Ovary (tissue), 9 donors: ENCODE measurements around the gene ABCB6. TPM values are rescaled to one million over a fixed set of nuclear protein-coding genes. Genes with fewer than 3 reads are reported as not detected.
A peak's percentile ranks its signal among the peaks of the same experiment; 100 is the strongest.

Source experiments
- DNase-seq, 5 donors: peaks; one replicate each; pipeline ENCODE4 v3.0.0-alpha.2; 2019 to 2020
- H3K27ac ChIP-seq, 2 donors: fragments of 200-600 bp; one replicate each; pipeline versions ENCODE4 v1.5.1 to v1.8.0; 2019 to 2022
- H3K27me3 ChIP-seq: fragments of 200-600 bp; one replicate; pipeline ENCODE4 v1.8.0; 2022
- H3K36me3 ChIP-seq: fragments of 200-600 bp; sonication (generic); one replicate; pipeline ENCODE4 v1.5.1; 2019
- H3K4me1 ChIP-seq: one replicate; pipeline ENCODE4 v1.8.1; 2013; ENCODE audit warnings: mild to moderate bottlenecking, moderate library complexity; ENCODE audit not compliant: insufficient read depth
- H3K4me3 ChIP-seq: fragments of 200-600 bp; sonication (generic); one replicate; pipeline ENCODE4 v1.5.1; 2017
- H3K9me3 ChIP-seq, 2 donors: fragments of 200-600 bp in 1 of 2; sonication (generic) in 1 of 2; one replicate each; pipeline versions ENCODE4 v1.5.1 to v1.8.1; 2013 to 2019; ENCODE audit warnings: mild to moderate bottlenecking in 1 of 2, moderate library complexity in 1 of 2
- EP300 ChIP-seq: sonication (generic); formaldehyde crosslinking; IDR thresholded peaks from one replicate; pipeline ENCODE4 v1.6.1; 2017; ENCODE audit warnings: antibody characterized with exemption
- POLR2A ChIP-seq: fragments of 450-650 bp; IDR thresholded peaks from one replicate; pipeline ENCODE4 v1.6.1; 2017; ENCODE audit warnings: antibody characterized with exemption, mild to moderate bottlenecking, moderate library complexity
- WGBS, 3 donors: extraction: QIAGEN DNeasy Blood & Tissue Kit in 1 of 3; methylation state at CpG; one replicate each; pipeline versions ENCODE4 v1.1.5 to v1.1.7; 2013 to 2017; 5-methylcytosine and 5-hydroxymethylcytosine counted together
- intact Hi-C, 4 donors: fragments of 100-400 bp; cut with DNase I; formaldehyde crosslinking; loops; one replicate each; pipeline versions ENCODE4 v1.11.0 to v1.15.1; 2022 to 2023
- polyA plus RNA-seq, 2 donors: library from polyadenylated mRNA; stranded (reverse); fragments of 200-250 nt in 1 of 2; fragments of 350-450 nt in 1 of 2; fragmentation: Illumina TruSeq in 1 of 2; extraction: RNeasy Lipid Tissue Mini Kit (QIAGEN cat#74804) in 1 of 2; gene quantifications; one replicate each; pipeline ENCODE4 v1.2.3, GENCODE V29; 2013 to 2014
- total RNA-seq, 7 donors: library from RNA; depleted of rRNA in 2 of 7; stranded (reverse); fragments of >200 nt in 2 of 7; fragmentation: NEBNext Ultra II Directional in 3 of 7; extraction: Animal tissue kit (Norgen Biotek cat#: 25700) in 3 of 7; gene quantifications; one replicate each; pipeline versions ENCODE4 v1.1.0 to v1.2.4, GENCODE V29; 2016 to 2023
- TF ChIP-seq, protein P1 (sequence below), 3 donors: fragments of 450-650 bp in 2 of 3; fragments of 200-600 bp in 1 of 3; IDR thresholded peaks; one replicate each; pipeline versions ENCODE4 v1.5.1 to v1.8.0; 2016 to 2022; ENCODE audit warnings: antibody characterized with exemption in 3 of 3, mild to moderate bottlenecking in 1 of 3
- donor health status: DM: no; HTN: no; CAD: no; lungs with moderate emphysema.
- donor health status: DM: no; HTN: no; CAD: no.
- donor health status: Bipolar disorder and iron deficiency.
- donor health status: DM: yes; HTN: yes; CAD: no.
- donor health status: DM: no; HTN: no; CAD: no.
- donor health status: DM: yes; HTN: yes; CAD: no.

The ABCB6 gene
- total and polyA plus RNA-seq, 9 donors, result 12.0 to 64.5 (median 35.9) TPM

DNA sequence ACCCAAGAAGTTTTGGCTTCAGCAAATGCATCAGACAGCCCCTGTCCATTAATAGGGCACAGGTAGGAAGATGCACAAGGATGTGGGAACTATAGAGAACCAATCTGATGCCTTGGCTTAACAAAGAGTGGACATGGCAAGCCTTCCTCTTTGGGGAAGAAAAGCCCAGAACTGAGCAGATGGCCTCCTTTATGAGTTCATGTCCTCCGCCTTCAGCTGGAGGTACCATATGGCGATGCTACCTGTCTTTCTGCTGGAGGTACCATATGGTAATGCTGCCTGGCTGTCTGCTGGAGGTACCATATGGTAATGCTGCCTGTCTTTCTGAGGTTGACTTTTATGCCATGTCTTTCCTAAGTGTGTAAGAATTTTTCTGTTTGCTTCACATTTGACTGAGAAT is 34.6 kb downstream of the ABCB6 start:
- H3K27me3 ChIP-seq, result no peaks in the 10 kb centered on the region
- TF ChIP-seq POLR2A, result no peak
- no peak for TF ChIP-seq EP300
- TF ChIP-seq, protein P1, sequence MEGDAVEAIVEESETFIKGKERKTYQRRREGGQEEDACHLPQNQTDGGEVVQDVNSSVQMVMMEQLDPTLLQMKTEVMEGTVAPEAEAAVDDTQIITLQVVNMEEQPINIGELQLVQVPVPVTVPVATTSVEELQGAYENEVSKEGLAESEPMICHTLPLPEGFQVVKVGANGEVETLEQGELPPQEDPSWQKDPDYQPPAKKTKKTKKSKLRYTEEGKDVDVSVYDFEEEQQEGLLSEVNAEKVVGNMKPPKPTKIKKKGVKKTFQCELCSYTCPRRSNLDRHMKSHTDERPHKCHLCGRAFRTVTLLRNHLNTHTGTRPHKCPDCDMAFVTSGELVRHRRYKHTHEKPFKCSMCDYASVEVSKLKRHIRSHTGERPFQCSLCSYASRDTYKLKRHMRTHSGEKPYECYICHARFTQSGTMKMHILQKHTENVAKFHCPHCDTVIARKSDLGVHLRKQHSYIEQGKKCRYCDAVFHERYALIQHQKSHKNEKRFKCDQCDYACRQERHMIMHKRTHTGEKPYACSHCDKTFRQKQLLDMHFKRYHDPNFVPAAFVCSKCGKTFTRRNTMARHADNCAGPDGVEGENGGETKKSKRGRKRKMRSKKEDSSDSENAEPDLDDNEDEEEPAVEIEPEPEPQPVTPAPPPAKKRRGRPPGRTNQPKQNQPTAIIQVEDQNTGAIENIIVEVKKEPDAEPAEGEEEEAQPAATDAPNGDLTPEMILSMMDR (IDR thresholded peaks at IDR 0.05), result no peak
- H3K4me3 ChIP-seq, result no peak overlapping the region
- H3K4me1 ChIP-seq, result peaks cover 3% of the 10 kb centered on the region
- no peak overlapping the region for H3K27ac ChIP-seq
- H3K36me3 ChIP-seq, result no peaks in the 10 kb centered on the region
- whole genome bisulfite sequencing, 3 donors, result 97 to 98% (median 97%) methylated on average over 2 of the region's 2 CpGs
- H3K9me3 ChIP-seq, result no peaks in the 10 kb centered on the region
- intact Hi-C loops, result loop anchor here in 1 of 4 donors (5.0 kb wide), 1 partner anchor 33 kb away; the partner anchor contains the start of gene ABCB6
- DNase-seq, result peak in 1 of 5 donors; percentile 1

DNA sequence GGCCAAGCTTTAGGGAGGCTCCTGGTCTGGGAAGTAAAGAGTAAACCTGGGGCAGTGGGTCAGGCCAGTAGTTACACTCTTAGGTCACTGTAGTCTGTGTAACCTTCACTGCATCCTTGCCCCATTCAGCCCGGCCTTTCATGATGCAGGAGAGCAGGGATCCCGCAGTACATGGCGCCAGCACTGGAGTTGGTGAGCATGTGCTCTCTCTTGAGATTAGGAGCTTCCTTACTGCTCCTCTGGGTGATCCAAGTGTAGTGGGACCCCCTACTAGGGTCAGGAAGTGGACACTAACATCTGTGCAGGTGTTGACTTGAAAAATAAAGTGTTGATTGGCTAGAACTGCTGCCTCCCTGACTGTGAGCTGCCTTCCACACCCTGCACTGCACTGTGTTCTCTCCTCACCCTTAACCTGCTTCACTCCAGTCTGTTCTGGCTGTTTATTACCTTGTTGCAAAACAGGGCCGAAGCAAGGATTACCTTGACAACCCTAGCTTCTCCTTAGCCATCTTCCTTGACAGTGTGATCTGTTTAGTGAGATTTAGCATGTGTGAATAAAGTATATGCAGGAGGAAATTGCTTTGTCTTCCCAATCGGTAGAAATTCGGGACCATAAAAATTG is 35.5 kb downstream of the ABCB6 start:
- Histone ChIP-seq H3K4me3 (no peak overlapping the region), H3K27ac (no peak overlapping the region), H3K4me1 (peaks cover 8% of the 10 kb centered on the region), H3K27me3 (no peaks in the 10 kb centered on the region), H3K9me3 (no peaks in the 10 kb centered on the region), H3K36me3 (no peaks in the 10 kb centered on the region)
- WGBS, 3 donors, result 89 to 91% (median 90%) methylated on average over 6 of the region's 6 CpGs
- peak in 2 of 5 donors; percentile 10 to 13 for DNase-seq
- intact Hi-C loops, result loop anchor here in 1 of 4 donors (5.0 kb wide), 1 partner anchor 34 kb away; the partner anchor contains the start of gene ABCB6
- no peak for TF ChIP-seq EP300
- TF ChIP-seq, protein P1 (IDR thresholded peaks at IDR 0.05), result no peak
- TF ChIP-seq POLR2A, result no peak

DNA sequence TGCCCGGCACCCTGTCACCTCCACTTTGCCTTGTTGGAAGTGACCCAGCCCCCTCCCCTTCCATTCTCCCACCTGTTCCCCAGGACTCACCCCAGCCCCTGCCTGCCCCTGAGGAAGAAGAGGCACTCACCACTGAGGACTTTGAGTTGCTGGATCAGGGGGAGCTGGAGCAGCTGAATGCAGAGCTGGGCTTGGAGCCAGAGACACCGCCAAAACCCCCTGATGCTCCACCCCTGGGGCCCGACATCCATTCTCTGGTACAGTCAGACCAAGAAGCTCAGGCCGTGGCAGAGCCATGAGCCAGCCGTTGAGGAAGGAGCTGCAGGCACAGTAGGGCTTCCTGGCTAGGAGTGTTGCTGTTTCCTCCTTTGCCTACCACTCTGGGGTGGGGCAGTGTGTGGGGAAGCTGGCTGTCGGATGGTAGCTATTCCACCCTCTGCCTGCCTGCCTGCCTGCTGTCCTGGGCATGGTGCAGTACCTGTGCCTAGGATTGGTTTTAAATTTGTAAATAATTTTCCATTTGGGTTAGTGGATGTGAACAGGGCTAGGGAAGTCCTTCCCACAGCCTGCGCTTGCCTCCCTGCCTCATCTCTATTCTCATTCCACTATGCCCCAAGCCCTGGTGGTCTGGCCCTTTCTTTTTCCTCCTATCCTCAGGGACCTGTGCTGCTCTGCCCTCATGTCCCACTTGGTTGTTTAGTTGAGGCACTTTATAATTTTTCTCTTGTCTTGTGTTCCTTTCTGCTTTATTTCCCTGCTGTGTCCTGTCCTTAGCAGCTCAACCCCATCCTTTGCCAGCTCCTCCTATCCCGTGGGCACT is 36.2 kb downstream of the ABCB6 start:
- Histone ChIP-seq H3K9me3 (no peaks in the 10 kb centered on the region), H3K36me3 (no peaks in the 10 kb centered on the region), H3K4me3 (no peak overlapping the region), H3K4me1 (peaks cover 8% of the 10 kb centered on the region), H3K27ac (no peak overlapping the region), H3K27me3 (no peaks in the 10 kb centered on the region)
- intact Hi-C loops, result loop anchor here in 1 of 4 donors (5.0 kb wide), 1 partner anchor 35 kb away; the partner anchor contains the start of gene ABCB6
- TF ChIP-seq EP300 (no peak), POLR2A (no peak)
- TF ChIP-seq, protein P1 (IDR thresholded peaks at IDR 0.05), result no peak
- no peak for DNase-seq
- 56 to 72% (median 60%) methylated on average over 8 of the region's 8 CpGs for WGBS, 3 donors

DNA sequence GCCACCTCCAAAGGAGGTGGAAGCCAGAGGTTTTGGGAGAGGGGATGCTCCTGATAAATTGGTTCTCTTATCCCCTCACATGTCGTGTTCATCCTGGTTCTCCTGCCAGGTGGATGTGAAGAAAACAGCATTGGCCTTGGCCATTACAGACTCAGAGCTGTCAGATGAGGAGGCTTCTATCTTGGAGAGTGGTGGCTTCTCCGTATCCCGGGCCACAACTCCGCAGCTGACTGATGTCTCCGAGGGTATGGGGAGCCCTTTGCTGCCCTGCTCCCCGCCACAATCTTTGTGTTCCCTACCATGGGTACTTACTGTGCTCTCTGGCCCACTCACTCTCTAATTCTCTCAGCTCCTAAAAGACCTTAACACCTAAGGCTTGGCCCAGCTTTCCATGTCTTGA is 37.2 kb downstream of the ABCB6 start:
- H3K4me1 ChIP-seq, result peaks cover 8% of the 10 kb centered on the region
- no peaks in the 10 kb centered on the region for H3K9me3 ChIP-seq
- H3K36me3 ChIP-seq, result no peaks in the 10 kb centered on the region
- intact Hi-C loops, result loop anchor here in 1 of 4 donors (5.0 kb wide), 1 partner anchor 36 kb away; the partner anchor contains the start of gene ABCB6
- 86 to 92% (median 88%) methylated on average over 6 of the region's 6 CpGs for WGBS, 3 donors
- TF ChIP-seq EP300, result no peak
- no peak for TF ChIP-seq POLR2A
- TF ChIP-seq, protein P1 (IDR thresholded peaks at IDR 0.05), result no peak
- no peaks in the 10 kb centered on the region for H3K27me3 ChIP-seq
- no peak overlapping the region for H3K27ac ChIP-seq
- peak in 1 of 5 donors; percentile 12 for DNase-seq
- H3K4me3 ChIP-seq, result no peak overlapping the region
